ENCODE results near the gene PODXL2.
"Not testable (repeated sequence)": the region's sequence is repeated elsewhere in the genome, so short reads cannot be mapped to it uniquely, and the experiment has no call there.

PODXL2 gene

DNA sequence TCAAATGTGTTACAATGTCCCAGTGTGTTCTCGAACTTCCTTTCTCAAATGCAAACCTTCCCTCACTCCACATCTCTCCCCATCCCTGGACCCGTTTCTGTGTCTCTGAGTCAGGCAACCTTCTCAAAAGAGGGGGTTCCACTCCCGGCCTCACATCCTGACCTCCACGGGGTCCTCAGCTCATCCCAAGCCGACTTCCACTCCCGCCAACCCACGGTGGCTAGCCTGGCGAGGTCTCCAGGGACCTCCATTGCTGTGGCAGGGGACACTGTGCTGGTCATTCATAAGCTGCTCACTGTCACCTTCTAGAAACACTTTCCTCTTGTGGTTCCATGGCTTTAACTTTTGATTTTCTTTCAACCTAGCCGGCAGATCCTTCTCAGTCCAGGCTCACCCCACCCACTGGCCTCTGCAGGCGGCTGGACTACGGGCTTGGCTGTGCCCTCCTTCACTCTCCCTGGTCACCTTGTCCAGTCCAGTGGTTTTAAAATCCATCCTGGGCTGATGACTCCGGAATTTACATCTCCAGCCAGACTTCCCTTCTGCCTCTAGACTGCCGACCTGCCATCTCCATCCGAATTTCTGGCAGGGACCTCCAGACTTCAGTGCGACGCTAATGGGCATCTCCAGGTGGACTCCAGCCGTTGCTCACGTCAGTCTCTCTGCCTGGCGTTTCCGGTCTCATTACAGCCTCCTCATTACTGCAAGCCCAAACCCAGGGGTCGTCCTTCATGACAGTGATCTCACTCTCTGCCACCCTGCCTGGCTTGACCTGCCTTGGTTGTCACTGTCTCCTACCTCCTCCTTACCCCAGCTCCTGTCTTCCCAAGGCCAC is 63.7 kb downstream of the PODXL2 start:
- no peak for DNase-seq

DNA sequence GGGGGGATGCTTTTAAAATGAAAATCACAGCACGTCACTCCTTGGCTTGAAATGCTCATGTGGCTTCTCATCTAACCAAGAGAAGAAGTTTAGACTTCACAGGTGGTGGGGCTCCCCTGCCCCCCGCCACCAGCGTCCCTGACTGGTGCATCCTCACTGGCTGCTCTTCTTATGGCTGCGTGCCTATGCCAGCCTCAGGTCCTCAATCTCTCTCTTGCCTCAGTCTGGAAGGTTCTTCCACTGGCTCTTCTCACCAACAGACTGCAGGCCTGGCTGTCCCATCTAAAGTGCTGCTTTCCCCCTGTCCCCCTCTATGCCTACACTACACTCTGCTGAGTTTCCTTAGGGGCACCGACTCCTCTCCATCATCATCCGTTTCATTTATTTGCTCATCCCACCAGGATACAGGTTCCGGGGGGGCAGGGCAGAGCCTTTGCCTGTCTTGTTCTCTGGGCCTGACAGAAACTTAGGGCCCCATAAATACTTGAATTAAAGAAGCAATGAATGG is 64.4 kb downstream of the PODXL2 start:
- no peak for DNase-seq

GRCh38 chr3:127694467-127695215 is 65.7 kb downstream of the PODXL2 start:
- DNase-seq = no peak

- DNase-seq = no peak
Observed at GRCh38 chr3:127697551-127698240, 68.7 kb downstream of the PODXL2 start.

DNA sequence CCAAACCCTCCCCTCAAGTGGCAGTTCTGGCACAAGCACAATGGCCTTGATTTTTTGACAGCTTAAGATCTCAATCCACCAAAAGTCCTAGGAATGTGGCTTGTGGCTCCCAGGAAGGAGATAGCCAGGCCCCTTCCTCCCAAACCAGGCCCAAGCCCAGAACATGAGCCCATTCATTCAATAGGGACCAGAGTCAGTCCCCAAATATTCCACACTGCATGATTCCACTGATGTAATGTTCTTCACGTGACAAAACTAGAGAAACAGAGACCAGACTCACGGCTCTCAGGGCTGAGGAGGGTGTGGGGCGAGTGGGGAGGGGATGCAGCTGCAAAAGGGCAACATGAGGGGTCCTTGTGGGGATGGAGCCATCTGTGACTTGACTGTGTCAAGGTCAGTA is 69.3 kb downstream of the PODXL2 start:
- DNase-seq = no peak

DNA sequence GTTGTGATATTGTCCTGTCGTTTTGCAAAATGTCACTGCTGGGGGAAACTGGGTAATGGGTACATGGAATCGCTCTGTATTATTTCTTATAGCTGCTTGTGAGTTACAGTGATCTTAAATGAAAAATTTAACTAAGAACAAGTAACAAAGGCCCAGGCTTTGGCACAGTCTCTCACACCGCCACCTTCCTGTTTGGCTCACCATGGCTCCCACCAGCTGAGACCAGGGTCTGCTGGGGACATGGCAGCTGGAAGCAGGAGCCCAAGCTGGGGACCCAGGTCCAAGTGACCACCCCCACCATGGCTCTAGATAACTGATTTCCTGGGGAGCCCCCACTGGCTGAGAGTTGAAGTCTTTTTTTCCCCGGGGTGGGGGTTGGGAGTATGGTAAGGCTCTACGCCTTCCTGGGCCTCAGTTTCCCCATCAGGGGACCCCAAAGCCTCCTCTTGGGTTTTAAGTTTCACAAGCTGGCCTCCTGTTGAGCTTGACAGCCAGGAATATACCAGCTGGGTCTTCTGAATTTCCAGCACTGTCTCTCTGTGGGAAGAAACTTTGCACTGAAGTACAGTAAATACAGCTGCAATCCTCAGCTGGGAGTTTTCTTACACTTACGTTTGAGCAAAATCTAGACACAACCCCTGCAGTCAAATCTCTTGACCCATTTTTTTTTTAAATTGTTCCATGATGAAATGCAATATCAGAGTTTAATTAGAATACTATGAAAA is 69.9 kb downstream of the PODXL2 start:
- no peak for DNase-seq

DNA sequence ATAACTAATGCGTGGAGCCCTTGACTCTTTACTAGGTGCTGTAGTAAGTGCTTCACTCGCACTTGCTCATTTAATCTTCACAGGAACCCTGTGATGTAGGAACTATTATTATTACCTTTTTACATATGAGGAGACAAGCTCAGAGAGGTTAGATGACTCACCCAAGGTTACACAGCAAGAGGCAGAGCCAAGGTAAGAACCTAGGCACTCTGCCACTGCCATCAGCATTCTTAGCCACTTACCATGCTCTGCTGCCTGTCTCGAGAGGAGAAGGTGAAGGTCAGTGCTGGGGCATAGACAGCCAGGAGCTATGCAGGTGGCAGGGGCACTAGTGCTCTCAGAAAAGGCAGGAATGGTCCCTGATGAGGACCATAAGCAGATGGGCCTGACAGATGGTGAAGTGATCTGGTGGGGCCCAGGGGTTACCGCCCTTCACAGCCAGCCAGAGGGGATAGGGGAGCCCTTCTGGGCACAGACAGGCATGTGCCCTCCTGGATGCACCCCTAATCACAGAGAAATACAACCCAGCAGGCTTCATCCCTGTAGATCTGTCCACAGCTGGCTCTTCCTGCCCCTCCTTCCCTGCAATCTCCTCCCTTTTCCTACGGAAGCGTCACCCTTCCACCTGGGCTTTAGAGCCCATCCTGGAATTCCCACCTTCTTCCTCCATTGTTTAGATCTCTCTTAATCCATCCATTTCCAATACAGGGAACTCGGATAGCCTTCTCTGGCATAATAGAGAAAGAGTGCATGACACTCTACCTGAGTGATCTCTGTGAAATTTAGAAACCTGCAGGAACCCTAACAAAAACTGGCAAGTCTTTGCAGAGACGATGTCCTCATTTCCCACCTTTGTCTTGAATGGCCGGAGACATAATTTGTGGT is 70.7 kb downstream of the PODXL2 start:
- no peak for DNase-seq

DNA sequence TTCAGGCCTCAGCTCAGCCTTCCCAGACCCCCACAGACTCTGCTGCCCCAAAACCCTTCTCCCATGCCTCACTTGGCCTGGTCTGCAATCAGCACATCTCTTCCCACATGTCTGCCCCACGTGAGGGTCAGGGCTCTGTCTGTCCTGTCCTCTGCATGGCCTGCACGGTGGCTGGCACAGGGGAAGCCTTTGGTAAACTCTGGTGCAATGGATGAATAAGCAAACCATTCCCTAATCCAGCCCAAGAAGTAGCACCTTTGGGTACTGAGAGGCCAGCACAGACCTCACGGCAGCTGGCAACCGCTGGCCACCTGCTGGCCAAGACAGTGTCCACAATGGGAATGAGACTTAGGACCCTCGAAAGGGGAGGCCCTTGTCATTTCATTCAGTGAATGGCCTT is 71.4 kb downstream of the PODXL2 start:
- DNase-seq = no peak

DNA sequence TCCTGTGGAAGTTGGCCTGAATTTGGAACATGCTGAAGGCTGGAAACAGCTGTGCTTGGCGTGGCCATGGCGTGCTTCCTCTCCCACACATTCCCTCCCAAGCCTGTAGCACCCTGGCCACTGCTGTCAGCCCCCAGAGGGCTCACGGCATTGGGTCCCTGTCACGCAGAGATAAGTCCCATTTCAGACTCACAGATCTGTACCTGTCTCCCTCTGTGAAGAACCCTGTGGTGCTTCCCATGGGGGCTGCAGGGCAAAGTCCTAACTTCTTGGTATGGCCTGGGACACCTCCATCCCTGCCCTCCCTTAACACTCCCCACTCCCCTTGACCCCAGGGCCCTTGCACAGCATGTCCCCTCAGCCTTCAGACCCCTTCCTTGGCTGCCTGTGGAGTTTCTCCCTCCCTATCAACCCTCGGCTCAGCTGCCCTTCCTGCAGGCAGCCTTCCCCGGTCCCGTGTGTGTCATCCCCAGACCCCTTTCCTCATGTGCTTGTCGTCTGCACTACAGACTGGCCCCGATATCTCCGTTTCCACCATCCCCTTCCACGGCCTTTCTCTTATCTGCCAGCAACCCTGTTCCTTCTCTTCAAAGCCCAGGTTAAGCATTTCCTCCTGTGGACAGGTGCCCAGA is 72.4 kb downstream of the PODXL2 start:
- DNase-seq = no peak

GRCh38 chr3:127702151-127702578 is 73.2 kb downstream of the PODXL2 start:
- DNase-seq = no peak

DNA sequence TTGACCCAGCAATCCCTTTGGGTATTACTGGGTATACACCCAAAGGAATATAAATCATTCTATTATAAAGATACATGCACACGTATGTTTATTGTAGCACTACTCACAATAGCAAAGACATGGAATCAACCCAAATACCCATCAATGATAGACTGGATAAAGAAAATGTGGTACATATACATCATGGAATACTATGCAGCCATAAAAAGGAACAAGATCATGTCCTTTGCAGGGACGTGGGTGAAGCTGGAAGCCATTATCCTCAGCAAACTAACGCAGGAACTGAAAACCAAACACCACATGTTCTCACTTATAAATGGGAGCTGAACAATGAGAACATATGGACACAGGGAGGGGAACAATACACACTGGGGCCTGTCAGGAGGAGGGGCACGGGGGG is 75.9 kb downstream of the PODXL2 start:
- DNase-seq = not testable (repeated sequence)

GRCh38 chr3:127706312-127706711 is 77.3 kb downstream of the PODXL2 start:
- no peak for DNase-seq

GRCh38 chr3:127706785-127707351 is 77.9 kb downstream of the PODXL2 start:
- DNase-seq = no peak

GRCh38 chr3:127707851-127708411 is 78.9 kb downstream of the PODXL2 start:
- DNase-seq = no peak

DNA sequence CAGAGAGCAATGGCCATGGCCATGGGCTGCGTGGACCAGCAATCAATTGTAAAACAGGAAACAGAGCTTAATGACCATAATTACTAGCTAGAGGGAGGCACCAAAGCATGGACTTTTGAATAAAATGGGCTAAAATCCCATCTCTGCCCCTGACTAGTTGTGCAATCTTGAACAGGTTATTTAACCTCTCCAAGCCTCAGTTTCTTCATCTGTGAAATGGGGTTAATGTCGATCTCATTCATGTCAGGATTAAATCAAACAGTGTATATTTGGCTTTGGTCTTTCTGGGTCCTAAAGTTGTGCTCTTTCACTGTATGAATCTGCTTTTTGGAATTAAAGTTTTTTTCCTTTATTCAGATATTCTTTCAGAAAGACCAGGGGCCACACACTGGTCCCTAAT is 79.9 kb downstream of the PODXL2 start:
- no peak for DNase-seq

DNA sequence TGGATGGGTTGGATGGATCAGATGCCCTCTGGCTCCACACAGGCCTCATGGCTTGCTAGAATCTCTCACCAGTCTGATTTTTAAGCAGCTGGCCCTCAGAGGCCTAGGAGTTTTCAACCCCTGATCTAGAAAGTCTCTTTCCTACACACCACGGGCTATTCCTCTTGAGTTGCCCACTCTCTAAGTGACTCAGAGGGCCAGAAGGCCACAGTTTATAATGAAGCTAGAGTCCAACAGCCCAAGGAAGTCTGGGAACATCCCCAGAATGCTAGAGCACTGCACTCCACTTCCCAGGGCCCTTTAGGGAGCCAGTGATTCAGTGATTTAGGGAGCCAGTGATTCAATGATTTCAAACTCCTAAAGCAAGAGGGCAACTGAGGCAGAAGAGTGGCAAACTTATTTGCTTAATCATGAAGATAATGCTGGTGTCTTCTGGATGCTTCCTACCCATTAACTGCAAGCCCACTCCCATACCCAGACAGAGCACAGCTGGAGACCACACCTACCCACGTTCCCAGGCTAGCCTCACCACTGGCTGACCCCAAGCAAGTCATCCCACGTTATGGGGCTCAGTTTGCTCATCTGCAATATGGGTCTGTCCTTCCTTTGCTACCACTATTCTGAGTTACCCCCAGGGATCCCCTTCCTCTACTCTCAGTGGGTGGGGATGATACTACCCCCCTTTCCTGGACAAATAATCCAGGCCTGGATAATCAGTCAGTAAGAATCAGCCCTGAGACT is 80.5 kb downstream of the PODXL2 start:
- DNase-seq = no peak

GRCh38 chr3:127710155-127710941 is 81.4 kb downstream of the PODXL2 start:
- no peak for DNase-seq

DNA sequence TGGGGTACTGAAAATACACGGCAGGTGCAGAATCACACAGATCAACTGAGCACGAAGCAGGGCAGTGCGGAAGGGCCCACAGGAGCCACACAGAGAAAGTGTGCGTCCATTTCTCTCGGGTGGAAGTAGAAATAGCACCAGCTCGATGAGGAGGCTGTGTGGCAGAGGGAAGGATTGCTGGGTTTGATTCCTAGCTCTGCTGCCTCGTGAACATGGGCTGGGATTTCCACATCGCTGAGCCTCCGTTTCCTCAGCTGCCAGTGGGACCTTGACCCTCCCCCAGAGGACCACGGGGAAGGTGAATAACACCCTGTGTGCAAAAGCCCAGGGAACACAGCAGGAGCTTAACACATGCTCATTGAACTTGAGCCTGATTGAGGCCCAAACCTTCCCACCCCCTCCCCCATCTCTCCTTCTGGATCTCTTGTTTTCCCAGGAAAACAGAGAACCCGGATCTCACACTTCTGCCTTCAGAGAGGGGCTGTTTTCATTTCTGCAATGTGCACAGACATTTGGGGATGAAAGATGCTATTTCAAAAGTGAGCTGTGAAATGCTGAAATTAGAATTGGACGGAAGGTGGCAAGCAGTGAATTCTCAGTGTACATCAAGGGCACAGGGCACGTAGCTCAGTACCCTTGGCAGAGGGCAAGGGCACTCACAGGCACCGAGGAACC is 82.2 kb downstream of the PODXL2 start:
- DNase-seq = no peak
